HG02571 (cell line): ENCODE data around the gene FGFBP1.

ENCODE experiments used
- ATAC-seq: cut with Tn5 transposase; IDR thresholded peaks from one replicate; pipeline ENCODE4 v1.9.1; 2021; ENCODE audit warnings: mild to moderate bottlenecking, moderate library complexity; ENCODE audit not compliant: unreplicated experiment

The FGFBP1 gene

GRCh38 chr4:15938640-15939039, at the start of gene FGFBP1:
Gene FGFBP1, minus strand, starts transcription at chr4:15938740. Its CDS starts 2,108 bp downstream, at chr4:15936632.
- ATAC-seq, result no peak

DNA sequence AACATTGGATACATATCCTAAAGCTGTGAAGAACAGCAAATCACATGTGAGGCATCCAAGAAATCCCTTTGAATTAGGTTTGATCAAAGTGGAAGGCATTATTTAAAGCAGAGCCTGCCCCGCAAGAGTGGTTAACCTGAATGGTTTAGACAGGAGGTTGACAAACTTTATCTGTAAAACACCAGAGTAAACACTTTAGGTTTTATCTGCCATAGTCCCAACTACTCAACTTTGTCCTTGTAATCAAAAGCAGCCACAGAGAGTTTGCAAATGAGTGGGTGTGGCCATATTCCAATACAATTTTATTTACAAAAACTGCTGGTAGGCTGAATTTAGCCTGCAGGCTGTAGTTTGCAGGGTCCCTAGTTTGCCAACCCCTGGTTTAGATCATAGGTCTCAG, 49.7 kb upstream of the FGFBP1 start:
- no peak for ATAC-seq

- ATAC-seq, result no peak
Observed at GRCh38 chr4:15986907-15987306, 48.4 kb upstream of the FGFBP1 start.

DNA sequence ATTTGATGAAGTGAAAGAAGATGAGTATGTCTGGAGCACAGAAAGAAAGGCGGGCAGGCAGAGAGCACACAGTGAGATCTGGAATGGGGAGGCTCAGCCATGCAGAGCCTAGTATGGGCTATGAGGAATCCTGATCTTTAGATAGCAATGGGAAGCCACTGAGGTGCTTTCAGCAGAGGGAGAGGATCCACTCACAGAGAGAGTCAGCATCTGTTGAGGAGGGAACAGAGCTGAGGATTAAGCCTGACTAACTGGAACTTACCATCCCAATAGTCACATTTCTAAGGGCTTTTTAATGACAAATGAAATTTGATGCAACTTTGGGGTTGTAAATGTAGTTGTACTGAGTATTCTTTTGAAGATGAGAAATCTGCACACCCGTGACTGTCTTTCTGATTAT, 45.1 kb upstream of the FGFBP1 start:
- ATAC-seq, result no peak

DNA sequence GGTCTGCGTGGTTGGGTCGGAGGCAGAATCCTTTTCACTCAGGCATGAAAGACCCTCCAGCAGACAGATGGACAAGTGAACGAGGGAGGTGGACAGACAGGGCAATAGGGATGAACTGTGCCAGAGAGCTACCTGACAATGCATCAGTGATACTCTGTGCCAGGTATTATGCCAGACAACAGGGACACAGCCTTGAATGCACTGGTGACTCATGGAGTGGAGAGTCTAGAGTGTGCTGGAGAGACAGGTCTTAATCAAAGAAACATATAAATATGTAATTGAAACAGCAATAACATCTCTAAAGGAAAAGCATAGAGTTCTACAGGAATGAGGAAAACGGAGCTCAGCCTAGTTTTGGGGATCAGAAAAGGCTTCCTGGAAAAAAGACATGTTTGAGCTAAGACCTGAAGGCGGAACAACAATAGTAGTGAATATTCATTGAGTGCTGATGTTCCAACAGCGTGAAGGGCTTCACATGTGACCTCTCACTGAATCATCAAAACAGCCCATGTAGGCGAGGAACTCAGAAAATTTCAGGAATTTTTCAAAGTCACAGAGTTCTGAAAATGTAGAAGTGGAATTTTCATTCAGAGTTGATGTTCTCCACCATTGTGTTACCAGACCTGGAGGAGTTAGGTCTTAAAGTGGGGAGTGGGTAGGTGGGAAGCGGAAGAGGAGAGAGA, 44.4 kb upstream of the FGFBP1 start:
- ATAC-seq, result no peak

DNA sequence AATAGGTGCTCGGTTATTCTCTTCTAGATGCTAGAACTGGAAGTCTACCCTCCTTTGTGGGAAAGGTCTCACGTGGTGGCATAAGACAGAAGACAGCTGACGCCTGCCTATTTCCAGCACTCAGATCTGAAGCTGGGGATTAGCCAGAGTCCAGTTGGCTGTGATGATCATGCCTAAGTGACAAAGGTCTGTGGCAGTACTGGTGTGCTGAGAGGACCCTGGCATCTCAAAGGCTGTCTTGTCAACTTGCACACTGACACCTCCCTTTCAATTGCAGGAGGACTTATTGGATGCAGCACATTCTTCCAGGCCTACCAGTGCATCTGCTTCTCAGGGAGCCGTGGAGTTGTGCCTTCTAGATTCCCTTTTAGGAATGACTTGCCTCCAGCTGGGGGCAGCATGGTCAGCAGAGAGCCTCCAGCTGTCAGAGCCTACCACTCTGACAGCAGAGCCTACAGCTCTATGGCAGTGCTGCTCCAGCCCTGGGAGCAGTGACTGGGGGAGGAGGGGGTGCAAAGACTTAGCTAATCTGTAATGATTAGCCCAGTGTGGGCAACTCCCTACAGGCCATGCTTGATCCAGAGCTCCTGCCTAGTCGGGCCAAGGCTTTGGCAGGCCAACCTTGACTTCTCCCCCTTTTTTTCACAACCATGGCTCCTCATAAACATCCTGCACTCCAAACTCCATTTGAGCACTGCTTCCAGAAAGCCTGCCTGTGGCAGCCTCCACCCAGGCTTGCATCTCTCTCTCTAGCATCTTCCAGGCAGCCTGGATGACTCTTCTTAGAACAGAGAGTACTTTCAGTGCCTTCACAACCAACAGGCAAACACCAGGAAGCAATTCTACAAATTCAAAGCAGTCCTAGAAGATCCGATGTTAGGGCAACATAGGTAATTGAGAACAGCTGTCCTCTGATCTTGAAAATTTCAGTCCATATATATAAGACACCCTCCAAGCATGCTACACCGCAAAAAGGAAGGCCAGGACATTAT, 38.2 kb upstream of the FGFBP1 start:
- ATAC-seq, result no peak

DNA sequence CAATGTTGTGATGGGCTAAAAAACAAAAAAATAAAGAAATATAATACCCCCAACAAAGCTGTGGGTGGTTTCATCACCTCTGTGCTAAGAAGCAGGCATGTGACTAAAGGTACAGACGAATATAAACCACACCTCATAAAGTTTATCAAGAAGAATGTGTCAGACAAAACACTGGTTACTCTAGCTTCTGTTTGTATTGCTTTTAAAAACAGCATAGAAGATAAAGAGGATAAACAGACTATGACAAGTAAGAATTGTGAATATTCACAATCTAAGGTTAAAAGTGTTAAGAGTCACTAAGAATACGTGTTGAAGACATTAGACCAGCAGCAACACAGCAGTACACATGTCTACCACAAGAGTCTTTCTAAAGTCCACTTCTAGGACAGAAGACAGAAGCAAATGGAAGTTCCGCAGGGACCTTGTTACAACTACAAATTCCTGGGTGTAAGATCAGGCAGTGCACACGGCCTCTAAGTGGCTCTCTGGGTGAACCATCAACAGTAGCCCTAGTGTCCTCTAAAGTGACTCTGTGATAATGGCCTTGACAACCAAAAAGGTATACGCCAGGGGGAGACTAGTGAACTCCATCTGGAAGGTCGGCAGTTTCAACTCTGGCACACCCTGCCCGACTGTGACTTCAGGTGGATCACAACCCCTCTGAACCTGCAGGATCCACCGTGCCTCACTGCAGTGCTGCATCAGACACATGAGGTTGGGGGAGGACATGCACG, 32.7 kb upstream of the FGFBP1 start:
- ATAC-seq, result no peak

DNA sequence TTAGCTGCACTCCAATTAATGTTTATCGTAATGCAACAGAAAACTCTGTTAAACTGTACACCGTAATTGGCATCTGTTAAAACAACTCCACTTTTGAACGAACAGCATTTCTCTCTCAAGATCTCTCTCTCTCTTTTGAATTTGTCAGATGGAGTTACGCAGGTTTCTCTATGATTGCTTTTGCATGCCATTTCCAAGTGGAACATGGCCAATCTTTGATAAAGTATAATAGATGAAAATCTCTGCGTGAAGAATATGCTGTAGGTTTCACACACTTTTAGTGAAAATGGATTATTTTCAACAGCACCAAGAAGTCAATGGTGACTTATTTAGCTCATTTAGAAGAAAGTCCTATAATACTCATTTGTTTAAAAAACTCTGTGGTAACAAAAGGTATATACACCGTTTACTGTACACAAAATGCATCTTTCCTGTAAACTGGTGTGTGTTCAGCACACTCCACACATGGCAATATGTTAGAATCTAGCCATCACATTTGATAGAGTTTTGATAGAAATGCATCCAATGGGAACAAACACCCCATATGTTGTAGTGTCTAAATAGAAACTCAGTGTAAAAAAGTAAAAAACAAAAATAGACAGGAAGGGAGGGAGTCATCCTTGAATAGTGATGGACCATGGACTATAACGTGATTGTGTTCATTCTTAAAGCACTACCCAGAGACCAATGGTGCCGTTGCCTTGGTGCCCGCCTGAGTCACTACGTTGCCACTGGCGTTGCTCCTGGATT, 30.2 kb upstream of the FGFBP1 start:
- ATAC-seq, result no peak

GRCh38 chr4:15965325-15965724, 26.8 kb upstream of the FGFBP1 start:
- no peak for ATAC-seq

DNA sequence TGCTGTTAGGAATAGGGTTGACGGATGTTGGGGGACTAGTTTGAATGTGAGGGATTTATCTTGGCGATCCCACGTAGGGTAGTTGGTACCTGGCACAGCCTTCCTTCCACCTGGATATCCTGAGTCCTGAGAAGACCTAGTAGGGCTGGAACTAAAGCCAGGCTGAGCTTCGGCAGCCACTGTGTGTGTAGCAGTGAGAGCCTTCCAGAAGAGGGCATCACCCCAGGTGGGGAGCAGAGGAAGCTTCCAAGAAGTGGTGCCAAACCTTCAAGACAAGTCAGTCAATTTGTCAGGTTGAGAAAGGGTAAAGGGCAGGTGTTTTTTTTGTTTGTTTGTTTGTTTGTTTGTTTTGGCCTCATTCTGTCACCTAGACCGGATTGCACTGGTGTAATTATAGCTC, 25.6 kb upstream of the FGFBP1 start:
- ATAC-seq, result no peak

DNA sequence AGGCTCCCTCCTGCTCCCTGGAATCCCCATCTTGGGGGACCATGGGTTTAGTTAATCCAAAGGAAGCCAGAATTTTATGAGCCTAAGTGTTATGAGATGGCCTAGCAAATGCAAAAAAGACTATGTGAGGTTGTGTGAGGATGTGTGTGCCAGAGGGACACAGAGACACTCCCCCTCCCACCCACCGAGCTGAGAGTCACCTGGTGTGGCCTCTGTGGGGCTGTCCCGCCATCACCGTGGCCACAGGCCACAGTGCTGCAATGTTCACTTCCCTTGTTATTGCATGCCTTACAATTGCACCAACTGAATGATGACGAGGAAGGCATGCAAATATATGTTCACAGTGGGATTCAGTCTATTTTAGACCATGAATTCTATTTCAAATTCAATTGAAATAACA, 25.0 kb upstream of the FGFBP1 start:
- ATAC-seq, result peak; percentile 88

- ATAC-seq, result peak; percentile 50
Observed at GRCh38 chr4:15963001-15963451, 24.5 kb upstream of the FGFBP1 start, which contains the start of gene FGFBP2. Gene FGFBP2, minus strand, starts transcription at chr4:15963175. Its CDS starts 46 bp downstream, at chr4:15963129.

DNA sequence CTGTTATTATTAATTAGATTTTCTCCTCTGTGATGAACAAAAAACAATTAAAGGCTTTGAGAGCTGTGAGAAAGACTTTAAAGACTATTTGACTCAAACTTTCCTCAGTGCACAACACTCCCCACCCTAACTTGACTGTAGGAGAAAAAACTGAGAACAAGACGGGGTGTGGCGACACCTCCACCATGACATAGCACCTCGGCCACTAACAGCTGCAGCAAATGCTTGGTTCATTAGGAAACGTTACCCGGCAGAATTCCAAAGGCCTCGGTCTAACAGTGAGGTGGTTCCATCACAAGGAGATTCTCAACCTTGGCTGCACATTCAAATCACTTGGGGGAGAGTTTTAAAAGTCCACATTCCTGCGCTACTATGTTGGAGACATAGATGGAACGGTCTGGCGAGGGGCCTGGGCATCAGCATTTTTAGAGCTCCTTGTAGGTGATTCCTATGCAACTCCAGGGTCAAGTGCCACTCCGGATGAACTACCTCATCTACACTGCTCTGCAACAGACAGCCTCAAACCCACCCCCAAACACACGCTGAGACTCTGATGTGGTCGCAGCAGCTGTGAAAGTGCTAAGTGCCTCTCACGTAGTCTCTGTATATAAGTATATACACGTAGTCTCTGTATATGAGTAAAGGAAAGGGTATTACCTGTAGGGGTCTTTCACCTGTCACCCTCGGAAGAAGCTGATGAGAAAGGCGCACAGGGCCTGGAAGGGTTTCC, 23.4 kb upstream of the FGFBP1 start:
- no peak for ATAC-seq

DNA sequence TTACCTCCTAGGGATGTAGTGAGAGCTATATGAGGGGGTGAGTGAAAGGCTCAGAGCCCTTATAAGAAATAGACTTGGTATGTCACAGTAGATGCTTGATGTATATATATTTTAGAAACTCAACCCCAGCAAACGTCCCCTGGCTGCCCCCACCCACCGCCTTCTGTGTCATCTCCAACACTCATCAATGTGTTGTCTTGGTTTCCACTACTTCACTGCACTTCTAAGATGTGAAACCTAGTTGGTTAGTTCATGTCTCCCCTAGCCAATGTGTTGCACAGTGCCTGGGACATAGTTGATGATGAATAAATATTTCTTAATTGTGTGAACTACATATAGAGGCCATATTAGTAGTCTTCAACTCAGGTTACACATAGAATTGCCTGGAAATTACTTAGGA, 20.0 kb upstream of the FGFBP1 start:
- no peak for ATAC-seq

- ATAC-seq, result peak; percentile 91
Observed at GRCh38 chr4:15956179-15956850, 17.8 kb upstream of the FGFBP1 start.

GRCh38 chr4:15955670-15956069, 17.1 kb upstream of the FGFBP1 start:
- ATAC-seq, result no peak

- ATAC-seq, result no peak
Observed at GRCh38 chr4:15953625-15954024, 15.1 kb upstream of the FGFBP1 start.

DNA sequence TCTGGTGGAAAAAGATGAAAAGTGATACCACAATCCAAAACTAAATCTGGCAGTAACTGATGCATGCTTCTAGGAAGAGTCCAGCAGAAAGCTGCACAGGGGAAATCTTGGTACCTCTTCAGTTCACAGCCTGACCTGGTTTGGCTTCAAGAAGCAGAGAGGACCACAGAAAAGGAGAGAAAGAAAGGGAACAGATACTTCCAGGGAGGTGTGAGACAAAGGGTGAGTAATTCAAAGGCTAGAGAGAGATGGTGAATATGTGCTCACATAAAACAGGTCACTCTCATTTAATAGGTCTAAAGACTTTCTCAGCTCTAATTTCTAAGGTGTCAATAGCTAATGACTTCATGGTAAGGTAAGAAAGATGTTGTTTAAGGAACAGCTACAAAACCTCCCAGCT, 13.2 kb upstream of the FGFBP1 start:
- ATAC-seq, result no peak

GRCh38 chr4:15948826-15949225, 10.3 kb upstream of the FGFBP1 start:
- no peak for ATAC-seq
